GM18517 (cell line): Measurements from ENCODE around the gene ST8SIA1.

Experiments used
- ATAC-seq: cut with Tn5 transposase; IDR thresholded peaks from one replicate; pipeline ENCODE4 v1.9.1; 2021; ENCODE audit warnings: mild to moderate bottlenecking, moderate library complexity; ENCODE audit not compliant: unreplicated experiment

Gene ST8SIA1

GRCh38 chr12:22246217-22246846 is 88.2 kb downstream of the ST8SIA1 start:
- ATAC-seq = no peak

DNA sequence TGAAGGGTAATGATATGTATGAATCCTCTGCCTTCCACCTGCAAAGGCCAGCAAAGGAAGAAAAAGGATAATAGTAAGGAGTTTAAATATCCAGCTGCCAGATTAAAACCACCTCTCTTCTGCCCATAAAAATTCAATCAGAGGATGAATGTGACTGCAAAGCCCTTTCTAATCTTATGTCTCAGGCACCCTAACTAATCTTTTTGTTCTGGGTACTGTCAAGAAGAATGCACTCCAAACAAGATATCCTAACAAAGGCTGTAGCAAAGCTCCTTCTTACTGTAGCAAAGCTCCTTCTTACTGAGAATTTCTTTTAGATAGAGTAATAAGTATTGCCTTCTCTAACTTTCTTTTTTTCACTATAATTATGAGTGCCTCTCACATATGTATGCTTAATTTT is 91.8 kb downstream of the ST8SIA1 start:
- no peak for ATAC-seq

- ATAC-seq = no peak
Observed at GRCh38 chr12:22238211-22238610, 96.3 kb downstream of the ST8SIA1 start.

DNA sequence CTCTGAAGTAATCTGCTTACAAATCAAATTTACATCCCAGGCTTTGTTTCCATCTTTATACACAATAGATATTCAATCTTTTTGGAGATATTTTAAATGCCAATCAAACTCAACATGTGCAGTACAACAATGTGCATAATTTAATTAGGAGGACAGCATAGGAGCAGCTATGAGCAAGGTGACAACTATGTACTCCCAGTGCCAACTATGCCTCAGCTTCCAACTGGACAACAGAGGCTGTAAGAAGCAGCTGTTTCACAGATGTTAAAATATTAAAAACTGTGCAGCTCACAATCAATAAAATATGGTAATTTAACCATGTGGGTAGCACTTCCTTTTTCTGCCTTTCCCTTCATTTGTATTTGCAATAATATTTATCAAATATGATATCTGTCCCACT is 99.9 kb downstream of the ST8SIA1 start:
- no peak for ATAC-seq

DNA sequence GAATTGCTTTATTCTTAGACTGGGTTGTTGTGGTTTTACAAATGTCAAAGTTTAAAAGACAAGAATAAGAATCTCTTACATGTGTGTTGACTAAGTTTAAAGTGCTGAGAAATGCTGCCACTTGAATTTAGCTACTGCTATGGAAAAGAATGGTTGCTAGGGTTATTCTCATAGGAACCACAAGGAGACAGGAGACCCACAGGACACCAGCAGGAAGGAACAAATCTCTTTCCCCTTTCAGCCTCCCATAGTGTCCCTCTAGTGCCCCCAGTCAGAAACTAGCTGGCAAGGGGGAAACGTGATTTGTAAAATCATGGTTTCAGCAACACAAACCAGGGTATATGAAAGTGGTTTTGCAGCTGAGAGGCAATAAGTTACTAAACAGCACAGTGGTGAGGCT is 102.7 kb downstream of the ST8SIA1 start:
- no peak for ATAC-seq

- no peak for ATAC-seq
Observed at GRCh38 chr12:22231078-22231477, 103.4 kb downstream of the ST8SIA1 start.

DNA sequence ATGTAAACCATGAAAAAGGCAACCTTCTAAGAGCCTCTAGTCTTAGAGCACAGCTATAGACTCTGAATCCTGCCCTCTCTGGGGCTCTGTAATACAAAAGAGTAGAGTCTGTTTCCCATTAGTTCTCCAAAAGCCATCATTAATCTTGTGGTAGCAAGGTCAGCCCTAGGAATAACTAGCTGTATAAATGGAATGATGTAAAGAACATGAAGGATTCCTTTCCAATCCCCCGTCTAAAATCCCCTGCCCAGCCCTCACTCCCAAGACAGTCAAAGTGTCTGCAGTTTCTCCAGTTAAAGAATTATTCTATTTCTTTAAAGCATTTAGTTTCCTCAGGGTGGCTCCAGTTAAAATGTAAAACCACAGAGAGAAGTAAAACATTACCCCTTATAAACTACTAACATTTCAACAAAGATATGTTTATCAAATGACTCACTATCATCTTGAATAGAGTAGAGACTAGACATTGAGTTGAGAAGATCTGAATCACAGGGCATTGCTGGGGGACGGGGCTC is 104.2 kb downstream of the ST8SIA1 start:
- no peak for ATAC-seq

GRCh38 chr12:22229652-22230279 is 104.7 kb downstream of the ST8SIA1 start:
- no peak for ATAC-seq

GRCh38 chr12:22228022-22228875 is 106.3 kb downstream of the ST8SIA1 start:
- no peak for ATAC-seq

DNA sequence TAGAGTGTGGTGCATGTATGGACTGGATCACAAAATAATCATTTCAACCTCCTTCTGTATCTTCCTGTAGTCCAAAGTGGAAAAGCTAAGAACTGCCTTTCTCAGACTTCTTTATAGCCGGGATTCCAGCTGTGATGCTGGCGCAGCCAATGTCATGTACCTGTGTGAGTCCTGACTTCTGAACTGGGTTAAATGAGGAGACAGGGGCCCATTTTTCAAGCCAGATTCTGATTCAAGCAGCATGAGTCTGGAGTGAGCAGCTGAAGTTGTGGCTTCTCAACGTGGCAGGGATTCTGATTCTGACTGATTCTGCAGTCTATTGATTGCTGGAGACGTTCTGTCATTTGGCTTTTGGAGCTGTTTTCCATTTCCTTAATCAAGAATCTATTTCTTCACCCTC is 111.2 kb downstream of the ST8SIA1 start:
- ATAC-seq = no peak

- ATAC-seq = no peak
Observed at GRCh38 chr12:22217556-22217955, 117.0 kb downstream of the ST8SIA1 start.

GRCh38 chr12:22215467-22216253 is 118.8 kb downstream of the ST8SIA1 start:
- ATAC-seq = no peak

GRCh38 chr12:22211128-22211527 is 123.4 kb downstream of the ST8SIA1 start:
- ATAC-seq = no peak

- ATAC-seq = no peak
Observed at GRCh38 chr12:22209422-22209821, 125.1 kb downstream of the ST8SIA1 start.

DNA sequence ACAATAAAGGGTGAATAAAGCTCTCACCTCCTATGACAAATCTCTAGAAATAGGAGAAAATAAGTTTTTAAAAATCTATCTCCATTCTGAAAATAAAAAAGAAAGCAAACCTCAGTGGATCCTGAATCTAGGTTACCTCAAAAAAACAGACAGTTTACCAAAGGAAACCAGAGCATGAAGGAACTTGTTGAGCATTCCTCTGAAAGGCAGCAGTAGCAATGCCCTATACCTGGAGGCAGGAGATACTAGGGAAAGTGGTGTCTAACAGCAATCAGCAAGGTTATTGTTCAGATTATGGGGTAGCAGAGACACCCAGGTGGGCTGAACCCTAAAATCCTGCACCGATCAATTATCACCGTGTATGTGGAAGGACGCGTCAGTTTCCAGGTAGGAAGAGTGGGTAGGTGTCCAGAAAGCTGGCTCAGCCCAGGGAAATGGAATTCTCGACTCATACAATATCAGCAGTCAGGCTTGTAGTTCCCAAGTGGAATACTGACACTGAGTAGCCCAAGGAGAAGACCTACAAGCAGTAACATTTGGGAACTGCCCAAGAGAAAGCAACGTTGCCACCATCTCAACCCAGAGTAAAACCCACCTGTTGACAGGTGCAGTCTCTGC is 128.3 kb downstream of the ST8SIA1 start:
- ATAC-seq = no peak

DNA sequence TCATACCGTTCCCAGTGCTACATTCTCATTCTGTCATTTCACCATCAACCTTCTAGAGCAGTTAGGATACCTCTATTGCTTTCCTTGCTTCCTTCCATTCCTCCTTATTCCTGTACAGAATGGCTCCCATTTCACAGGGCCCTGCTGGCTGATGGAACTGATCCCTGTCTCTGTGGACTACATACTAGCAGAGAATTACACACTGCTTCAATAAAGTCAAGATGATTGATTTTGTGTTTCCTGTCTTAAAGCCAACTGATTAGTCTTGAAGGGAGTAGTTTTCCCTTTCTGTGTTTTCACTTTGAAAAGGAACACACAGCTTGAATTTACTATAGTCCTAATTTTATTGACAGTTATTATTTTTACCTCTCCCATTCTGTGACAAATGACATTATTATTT is 130.1 kb downstream of the ST8SIA1 start:
- ATAC-seq = no peak

GRCh38 chr12:22202847-22203246 is 131.7 kb downstream of the ST8SIA1 start:
- ATAC-seq = no peak

- no peak for ATAC-seq
Observed at GRCh38 chr12:22201101-22201500, 133.4 kb downstream of the ST8SIA1 start.

DNA sequence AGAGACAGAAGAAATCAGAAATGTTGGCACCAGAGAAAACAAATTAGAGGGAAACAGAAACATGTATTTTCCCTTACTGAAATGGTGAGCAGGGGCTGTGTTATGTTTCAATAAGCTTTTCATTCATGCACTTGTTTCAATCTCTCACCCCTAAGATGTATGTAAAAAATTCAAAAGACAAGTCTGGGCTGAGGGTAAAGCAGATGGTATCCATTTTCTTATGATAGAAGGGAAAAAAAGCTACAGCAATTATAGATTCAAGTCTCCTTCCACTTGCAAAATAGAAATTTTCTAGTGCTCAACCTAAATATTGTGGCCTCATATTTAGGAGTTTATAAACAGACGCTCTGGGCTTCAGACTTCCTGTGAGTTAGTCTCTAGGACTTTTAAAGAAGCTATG is 138.3 kb downstream of the ST8SIA1 start:
- no peak for ATAC-seq

DNA sequence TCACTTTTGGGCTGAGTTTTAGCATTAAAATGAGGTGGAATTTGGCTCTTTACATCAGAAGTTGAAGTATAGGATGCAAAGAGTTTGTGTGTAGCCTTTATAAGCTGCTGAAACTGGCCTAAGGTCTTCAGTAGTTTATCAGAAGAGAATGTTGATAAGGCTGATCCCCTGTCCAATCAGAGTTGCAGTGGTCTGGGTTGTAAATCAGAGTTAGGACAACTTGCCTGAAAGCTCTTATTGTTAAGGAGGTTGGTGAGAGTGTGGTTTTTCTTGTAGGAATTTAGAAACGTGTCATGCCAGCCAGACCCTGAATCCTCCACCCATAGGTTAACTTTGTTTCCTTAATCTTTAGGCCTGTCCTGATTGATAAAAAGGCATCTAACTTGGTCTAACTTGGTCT is 143.5 kb downstream of the ST8SIA1 start:
- no peak for ATAC-seq

- ATAC-seq = no peak
Observed at GRCh38 chr12:22188431-22188830, 146.1 kb downstream of the ST8SIA1 start.
